HG03460 (cell line): ENCODE measurements around the gene ZNF598.
"Not testable (repeated sequence)": the region's sequence is repeated elsewhere in the genome, so short reads cannot be mapped to it uniquely, and the experiment has no call there.

Experiments
- ATAC-seq: cut with Tn5 transposase; IDR thresholded peaks from one replicate; pipeline ENCODE4 v1.9.1; 2021; ENCODE audit not compliant: unreplicated experiment

Gene ZNF598

DNA sequence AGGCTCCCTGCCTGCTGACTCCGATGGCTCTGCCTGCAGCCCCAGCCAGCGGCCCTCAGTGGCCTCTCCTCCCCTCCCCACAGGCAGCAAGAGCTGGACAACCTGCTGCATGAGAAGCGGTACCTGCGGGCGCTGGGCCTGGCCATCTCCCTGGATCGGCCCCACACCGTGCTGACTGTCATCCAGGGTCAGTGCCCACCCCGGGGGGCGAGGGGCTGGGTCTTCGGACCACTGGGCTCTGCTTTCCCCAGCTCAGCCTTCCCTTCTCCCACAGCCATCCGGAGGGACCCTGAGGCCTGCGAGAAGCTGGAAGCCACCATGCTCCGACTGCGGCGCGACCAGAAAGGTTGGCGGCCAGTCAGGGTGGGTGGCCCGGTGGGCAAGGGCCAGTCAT is 31.7 kb downstream of the ZNF598 start:
- no peak for ATAC-seq

DNA sequence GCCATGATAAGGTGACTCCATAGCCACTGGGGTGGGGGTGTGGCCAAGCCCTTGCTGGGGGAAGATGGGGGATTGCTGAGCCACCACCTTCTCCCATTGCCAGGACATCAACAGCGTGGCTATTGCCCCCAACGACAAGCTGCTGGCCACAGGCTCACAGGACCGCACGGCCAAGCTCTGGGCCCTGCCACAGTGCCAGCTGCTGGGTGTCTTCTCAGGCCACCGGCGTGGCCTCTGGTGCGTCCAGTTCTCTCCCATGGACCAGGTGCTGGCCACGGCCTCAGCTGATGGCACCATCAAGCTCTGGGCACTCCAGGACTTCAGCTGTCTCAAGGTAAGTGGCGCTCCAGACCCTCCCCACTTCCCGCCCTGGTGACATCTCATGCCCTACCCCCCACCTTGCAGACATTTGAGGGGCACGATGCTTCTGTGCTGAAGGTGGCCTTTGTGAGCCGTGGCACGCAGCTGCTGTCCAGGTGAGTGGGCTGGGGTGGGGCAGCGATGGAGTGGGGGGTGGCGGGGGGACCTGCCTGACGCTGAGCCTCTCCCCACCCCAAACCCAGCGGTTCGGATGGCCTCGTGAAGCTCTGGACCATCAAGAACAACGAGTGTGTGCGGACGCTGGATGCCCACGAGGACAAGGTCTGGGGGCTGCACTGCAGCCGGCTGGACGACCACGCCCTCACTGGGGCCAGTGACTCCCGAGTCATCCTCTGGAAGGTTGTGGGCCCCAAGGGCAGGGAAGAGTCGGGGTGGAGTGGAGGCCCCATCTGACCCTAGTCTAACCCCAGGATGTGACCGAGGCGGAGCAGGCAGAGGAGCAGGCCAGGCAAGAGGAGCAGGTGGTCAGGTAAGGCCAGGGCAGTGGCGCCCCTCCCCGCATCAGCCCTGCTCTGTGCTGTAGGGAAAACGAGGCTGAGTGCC is 32.4 kb downstream of the ZNF598 start:
- no peak for ATAC-seq

DNA sequence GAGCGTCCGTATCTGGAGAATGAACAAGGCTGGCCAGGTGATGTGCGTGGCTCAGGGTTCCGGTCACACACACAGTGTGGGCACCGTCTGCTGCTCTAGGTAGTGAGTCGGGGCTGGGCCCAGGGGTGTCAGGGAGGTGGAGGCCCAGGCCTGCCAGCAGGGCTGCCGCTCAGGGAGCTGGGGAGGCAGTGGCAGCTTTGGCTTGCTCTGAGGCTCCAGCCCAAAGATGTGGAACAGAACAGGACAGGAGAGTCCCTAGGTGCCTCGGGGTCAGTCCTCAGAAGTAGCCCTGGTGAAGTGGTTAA is 33.5 kb downstream of the ZNF598 start:
- ATAC-seq: no peak

DNA sequence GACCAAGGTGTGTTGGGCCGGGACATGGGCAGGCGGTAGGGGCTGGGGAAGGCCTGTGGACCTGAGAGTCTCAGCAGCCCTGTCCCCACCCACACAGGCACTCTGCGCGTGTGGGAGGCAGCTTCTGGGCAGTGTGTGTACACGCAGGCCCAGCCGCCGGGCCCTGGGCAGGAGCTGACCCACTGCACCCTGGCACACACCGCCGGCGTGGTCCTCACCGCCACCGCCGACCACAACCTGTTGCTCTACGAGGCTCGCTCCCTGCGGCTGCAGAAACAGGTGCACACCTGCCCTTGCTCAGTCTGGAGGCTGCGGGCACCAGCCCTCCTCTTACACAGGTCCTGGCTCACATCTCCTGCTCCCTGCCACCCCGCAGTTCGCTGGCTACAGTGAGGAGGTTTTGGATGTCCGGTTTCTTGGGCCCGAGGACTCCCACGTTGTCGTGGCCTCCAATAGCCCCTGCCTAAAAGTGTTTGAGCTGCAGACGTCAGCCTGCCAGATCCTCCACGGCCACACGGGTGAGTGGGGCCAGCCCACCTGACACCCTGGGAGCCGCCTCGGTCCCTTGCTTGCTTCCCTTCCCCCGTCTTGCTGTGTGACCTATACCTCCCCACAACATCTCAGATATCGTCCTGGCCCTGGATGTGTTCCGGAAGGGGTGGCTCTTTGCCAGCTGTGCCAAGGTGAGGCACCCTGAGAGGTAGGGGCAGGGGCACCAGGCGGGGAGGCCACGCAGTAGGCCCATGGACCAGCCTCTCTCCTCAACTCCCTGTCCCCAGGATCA is 34.0 kb downstream of the ZNF598 start:
- no peak for ATAC-seq

DNA sequence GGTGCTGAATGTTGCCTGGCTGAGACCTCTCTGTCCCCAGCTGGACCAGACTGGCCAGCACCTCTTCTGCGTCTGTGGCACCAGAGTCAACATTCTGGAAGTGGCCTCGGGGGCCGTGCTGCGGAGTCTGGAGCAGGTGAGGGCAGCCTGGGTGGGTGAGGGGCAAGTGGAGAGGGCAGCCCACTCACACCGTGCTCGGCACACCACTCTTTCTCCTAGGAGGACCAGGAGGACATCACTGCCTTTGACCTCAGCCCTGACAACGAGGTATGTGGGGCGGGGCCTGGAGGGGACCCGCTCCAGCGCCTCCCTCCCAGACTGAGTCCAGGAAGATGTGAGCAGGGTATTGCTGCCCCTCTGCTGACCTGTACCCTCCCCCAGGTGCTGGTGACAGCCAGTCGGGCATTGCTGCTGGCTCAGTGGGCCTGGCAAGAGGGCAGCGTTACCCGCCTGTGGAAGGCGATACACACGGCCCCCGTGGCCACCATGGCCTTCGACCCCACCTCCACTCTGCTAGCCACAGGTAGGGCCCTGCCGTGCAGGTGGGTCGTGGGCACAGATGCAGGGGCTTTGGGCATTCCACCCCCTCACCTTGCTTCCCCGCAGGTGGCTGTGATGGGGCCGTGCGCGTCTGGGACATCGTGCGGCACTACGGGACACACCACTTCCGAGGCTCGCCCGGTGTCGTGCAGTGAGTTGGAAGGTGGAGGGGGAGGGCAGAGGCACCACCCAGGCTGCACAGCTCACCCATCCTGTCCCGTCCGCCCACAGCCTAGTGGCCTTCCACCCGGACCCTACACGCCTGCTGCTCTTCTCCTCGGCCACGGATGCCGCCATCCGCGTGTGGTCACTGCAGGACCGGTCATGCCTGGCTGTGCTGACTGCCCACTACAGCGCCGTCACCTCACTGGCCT is 35.2 kb downstream of the ZNF598 start:
- no peak for ATAC-seq

DNA sequence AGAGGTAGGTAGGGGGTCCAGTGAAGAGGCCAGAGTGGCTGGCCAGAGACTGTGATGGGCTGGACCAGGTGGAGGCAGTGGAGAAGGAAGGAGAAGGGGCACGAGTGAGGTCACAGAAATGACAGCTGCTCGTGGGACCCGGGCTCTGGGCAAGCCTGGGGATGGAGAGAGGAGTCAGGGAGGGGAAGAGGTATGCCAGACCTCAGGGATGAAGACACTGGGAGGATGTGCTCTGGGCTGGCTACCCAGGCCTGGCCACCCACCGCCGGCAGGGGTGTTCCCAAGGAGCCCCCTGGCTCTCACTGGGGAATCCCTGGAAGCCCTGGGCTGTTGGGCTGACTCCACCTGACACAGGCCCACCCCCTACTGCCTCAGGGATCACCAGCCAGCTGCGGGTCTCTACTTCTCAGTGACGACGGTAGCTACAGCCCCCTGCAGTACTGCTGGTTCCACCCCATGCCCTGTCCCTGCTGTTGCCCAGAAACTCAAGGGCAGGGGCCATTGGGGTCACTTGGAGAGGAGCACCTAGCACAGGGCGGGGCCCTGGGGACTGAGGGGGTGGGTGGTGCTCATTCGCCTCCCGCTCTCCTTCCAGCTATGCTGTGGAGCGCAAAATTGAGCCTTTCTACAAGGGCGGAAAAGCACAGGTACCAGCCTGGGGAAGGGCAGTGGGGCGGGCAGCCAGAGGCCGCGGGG is 36.0 kb downstream of the ZNF598 start:
- ATAC-seq: no peak

DNA sequence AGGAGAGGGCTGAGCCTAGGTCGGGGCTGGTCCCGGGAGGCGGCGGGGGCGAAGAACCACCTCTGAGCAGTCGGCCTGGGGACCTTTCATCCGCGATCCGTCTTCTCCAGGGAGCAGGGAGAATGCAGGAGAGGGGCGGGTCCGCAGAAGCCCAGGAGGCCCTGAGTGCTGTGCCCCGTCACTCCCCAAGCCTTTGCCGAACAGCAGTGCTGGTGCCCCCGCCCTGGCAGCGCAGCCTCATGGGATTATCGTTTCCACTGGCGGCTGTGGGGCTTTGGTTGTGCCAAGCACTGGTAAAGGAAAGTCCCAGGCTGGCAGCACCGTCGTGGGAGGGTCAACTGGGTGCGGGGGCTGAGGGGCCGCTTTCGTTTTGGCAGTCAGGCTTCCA is 37.1 kb downstream of the ZNF598 start:
- no peak for ATAC-seq

DNA sequence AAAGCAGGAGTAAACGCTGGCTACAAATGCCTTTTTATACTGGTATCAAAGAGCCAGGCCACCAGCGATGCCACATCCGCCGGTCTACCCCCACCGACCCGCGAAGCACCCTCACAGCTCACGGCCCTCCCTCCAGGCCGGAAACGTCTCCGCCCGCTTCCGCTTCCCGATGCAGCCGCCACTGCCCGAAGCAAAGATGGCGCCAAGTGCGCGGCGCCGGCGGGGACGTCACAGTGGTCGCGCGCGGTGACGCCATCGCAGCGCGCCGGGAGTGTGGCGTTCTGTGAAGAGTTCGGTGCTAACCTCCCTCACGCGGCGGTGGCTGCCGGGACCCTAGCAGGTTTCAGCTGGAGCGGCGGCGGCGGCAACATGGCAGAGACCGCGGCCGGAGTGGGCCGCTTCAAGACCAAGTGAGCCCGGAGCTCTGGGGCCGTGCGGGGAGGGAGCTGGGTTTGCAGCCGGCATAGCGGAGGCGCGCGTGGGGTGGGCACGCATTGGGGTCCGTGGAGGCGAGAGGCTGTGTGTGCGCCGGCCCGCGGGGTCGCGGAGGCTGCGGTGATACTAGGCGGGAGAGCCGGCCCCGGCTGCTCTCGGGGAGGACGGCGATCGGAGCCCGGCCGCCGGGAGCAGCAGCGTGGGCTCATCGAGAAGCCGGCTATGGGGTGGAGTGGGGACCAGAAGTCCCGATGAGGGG is 37.7 kb downstream of the ZNF598 start, which contains the start of gene TBL3:
TSS of gene TBL3 (plus strand) at position 258 of the 694 bp plus-strand sequence. CDS start at position 370, 112 bp downstream.
- peak; percentile 76 for ATAC-seq

DNA sequence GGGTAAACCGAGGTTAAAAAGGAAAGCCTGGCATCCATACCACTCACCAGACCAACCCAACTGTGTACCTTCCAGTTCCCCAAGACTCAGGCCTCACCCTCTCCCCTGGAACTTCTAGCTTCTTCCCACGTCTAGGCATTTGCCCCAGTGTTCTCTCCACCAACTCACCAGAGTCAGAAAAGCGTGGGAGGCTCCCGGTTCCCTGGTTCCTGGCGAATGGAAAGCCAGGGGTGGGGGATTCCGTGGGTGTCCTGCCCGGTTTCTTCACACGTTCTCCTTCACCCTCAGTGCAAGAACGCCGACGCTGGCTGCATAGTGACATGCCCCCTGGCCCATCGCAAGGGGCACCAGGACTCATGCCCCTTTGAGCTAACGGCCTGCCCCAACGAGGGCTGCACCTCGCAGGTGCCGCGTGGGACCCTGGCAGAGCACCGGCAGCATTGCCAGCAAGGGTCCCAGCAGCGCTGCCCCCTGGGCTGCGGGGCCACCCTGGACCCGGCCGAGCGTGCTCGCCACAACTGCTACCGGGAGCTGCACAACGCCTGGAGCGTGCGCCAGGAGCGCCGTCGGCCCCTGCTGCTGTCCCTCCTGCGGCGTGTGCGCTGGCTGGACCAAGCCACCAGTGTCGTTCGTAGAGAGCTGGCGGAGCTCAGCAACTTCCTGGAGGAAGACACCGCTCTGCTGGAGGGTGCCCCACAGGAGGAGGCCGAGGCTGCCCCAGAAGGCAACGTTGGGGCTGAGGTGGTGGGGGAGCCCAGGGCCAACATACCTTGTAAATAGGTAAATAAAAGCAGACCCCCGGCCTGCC is 41.3 kb downstream of the ZNF598 start:
- ATAC-seq: no peak

DNA sequence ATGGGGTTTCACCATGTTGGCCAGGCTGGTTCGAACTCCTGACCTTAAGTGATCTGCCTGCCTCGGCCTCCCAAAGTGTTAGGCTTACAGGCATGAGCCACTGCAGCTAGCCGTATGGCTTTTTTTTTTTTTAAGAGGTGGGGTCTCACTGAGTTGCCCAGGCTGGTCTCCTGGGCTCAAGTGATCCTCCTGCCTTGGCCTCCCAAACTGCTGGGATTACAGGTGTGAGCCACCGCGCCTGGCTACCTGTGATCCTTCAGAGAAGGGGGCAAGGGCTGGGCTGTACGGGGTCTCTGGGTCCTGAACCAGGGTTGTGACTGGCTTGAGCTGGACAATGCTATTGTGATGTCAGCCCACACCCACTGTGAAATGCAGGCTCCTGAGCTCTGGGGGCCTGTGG is 43.2 kb downstream of the ZNF598 start, which contains the start of gene RNF151:
TSS of gene RNF151 (plus strand) at position 397 of the 400 bp plus-strand sequence. CDS start 26 bp downstream, outside the sequence.
- no peak for ATAC-seq

DNA sequence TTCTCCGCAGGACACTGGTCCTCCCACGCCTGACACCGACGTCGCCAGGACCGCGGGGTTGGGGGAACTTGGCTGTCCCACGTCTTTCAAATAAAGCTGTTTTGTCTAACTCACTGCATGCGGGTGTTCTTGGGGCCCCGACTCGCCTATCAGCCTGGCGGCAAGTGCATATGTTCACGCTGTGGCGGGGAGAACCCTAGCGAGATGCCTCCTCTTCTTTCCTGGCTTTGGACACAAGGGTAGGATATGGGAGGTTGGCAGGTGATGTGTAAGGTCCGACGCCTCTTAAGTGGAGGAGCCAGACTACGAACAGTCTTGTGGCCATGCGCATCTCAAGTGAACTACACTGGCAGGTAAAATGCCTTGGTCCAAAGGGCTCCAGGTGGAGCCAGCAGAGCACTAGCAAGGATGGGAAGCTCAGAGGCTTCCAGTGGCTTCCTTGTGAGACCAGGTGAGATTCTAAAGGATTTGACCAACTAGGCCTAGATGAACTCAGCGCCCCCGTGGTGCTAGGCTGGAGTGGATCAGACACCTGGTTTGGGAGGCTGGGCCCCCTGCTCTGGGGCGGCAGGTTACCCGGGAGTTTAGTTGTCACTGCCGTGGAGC is 44.1 kb downstream of the ZNF598 start:
- ATAC-seq: no peak

DNA sequence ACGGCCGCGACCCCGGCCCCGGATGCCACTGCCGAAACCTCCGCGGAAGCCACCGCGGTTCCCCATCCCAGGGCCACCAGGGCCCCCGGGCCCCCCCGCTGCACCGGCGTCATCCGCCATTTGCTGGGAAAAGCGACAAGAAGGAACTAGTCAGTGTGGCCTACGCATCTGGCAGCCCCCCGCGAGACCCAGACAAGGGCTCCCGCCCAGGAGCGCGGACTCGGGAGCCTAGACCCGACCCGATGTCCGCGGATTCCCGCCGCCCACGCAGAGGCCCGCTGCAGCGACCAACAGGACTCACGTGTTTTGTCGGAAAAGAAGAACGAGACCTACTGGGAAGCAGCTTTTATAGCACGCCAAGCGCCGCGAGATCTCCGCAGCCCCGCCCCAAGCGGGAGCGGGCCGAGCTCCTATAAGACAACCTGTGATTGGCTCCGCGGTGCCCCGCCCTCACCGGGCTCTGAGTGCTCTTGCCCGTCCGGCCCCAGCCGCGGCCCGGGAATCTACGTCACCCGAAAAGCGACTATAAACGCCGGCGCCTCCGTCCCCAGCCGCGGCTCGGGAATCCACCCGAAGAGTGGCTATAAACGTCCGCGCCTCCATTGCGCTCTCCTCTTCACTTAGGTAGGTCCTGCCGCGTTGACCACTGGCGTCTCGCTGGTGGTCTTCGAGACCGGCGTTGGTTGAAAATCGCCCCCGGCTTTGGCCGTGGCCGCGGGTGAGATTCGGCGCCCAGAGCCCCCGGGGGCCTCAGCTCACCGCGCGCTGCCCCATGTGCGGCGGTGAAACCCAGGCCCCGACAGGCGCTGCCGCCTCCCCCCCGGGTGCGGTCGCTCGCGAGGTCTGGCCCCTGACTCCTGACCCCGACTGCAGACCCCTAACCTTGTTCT is 44.9 kb downstream of the ZNF598 start, which contains the start of gene RPS2:
TSS of gene RPS2 (minus strand) at position 321 of the 890 bp plus-strand sequence. CDS start at position 120, 201 bp downstream.
- ATAC-seq: peak; percentile 65

DNA sequence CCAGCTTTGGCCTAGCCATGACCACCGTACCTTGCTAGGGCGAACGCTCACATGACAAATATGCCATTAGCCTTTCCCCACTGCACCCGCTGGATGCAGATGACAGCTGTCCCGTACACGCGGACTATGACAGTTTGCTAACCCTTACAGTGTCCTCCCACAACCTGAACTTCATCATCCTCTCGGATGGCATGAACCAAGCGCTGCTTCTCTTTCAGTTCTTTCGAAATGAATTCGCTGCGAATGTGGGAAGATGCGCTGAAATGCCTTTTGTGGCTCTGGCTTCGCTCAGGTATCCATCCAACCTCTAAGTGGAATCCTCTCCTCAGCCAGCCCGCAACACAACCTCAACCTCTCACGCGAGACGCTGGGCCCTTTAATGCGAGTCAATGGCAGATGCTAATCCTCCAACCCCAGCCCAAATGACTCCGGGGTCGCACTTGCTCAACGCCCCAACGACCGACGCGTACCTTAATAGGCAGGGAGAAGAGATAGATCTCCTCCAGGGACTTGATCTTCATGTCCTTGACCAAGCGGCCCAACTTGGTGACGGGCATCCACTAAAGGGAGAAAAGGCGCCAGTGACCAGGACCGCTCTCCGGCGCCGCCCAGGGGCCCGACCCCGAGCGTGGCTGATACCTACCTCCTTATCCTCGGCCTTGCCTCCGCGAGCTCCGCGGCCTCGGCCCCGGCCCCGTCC is 45.7 kb downstream of the ZNF598 start:
- peak; percentile 3 for ATAC-seq

DNA sequence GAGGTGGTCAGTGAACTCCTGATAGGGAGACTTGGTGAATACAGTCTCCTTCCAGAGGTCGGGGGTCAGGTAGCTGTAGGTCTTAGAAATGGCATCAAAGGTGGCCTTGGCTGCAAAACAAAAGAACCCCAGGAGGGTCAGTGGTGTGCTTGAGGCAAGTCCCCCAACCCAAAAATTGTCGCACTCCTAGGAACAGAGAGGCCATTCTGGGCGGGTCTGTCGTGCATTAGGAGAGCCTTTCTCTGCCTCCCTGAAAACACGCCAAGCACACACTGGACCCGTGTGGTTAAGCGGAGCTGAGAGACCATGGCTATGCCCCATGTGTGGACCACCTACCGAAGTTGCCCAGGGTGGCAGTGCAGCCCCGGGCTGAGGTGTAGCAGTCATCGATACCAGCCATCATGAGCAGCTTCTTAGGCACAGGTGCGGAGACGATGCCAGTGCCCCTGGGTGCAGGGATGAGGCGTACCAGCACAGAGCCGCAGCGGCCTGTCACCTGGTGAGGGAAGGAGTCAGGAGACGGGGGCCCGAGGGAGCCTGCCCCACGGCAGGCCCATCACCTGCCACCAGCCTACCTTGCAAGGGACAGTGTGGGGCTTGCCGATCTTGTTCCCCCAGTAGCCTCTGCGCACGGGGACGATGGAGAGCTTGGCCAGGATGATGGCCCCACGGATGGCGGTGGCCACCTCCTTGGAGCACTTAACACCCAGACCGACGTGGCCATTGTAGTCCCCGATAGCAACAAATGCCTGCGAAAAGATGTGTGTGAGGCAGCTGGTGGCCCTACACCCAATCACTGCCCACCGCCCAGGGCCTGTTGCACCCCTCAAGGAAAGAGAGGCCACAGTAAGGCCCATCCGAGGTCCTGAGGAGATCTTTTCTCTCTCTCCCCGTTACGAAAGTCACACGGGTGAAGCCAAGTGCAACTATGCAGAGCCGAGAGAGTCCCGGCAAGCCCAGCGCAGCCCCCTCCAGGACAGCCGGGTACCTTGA is 47.2 kb downstream of the ZNF598 start:
- ATAC-seq: not testable (repeated sequence)

DNA sequence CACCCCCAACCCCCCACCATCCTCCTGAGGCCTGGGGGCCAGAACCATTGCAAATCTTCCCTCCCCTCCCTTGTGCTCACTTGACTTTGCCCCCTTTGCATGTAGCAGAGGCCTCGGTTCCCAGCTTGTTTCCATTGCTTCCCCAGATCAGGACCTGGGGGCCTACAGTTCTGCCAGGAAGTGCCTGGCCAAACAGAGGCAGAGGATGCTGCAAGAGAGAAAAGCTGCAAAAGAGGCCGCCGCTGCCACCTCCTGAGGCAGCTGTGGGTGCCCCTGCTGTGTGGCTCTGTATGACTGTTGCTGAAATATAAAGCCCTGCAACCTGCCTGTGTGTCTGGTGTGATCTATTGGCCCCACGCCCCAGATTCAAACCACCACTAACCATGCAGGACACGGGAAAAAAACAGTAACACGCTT is 48.0 kb downstream of the ZNF598 start:
- no peak for ATAC-seq
